Islet of Langerhans (tissue), 1 donor: Measurements from ENCODE around the gene SCGB3A2.
A peak's percentile ranks its signal among the peaks of the same experiment; 100 is the strongest.

Experiments
- FAIRE-seq: peaks from one replicate; lab custom pipeline; 2011; peaks lifted over from hg19 to GRCh38; lab: Jason Lieb, UNC

The SCGB3A2 gene

GRCh38 chr5:147878066-147878759, at the start of gene SCGB3A2:
TSS of gene SCGB3A2 (plus strand) at chr5:147878711. CDS start at chr5:147878804, 93 bp downstream.
- no peak for FAIRE-seq

GRCh38 chr5:147830035-147830434, 48.5 kb upstream of the SCGB3A2 start:
- no peak for FAIRE-seq

GRCh38 chr5:147831465-147831864, 47.0 kb upstream of the SCGB3A2 start, which contains the start of gene SPINK1:
TSS of gene SPINK1 (minus strand) at chr5:147831671. CDS start at chr5:147831577, 94 bp downstream.
- no peak for FAIRE-seq

GRCh38 chr5:147832541-147832940, 46.0 kb upstream of the SCGB3A2 start:
- FAIRE-seq = no peak

- FAIRE-seq = peak; percentile 98
These were observed 43.1 kb upstream of the SCGB3A2 start for GRCh38 chr5:147835386-147835798.

- FAIRE-seq = no peak
These were observed 42.1 kb upstream of the SCGB3A2 start for GRCh38 chr5:147836439-147836838.

GRCh38 chr5:147842869-147843268, 35.6 kb upstream of the SCGB3A2 start:
- FAIRE-seq = no peak

GRCh38 chr5:147844846-147845245, 33.7 kb upstream of the SCGB3A2 start:
- FAIRE-seq = no peak

GRCh38 chr5:147845618-147846017, 32.9 kb upstream of the SCGB3A2 start:
- no peak for FAIRE-seq

GRCh38 chr5:147849226-147849625, 29.3 kb upstream of the SCGB3A2 start:
- FAIRE-seq = no peak

GRCh38 chr5:147851578-147851977, 26.9 kb upstream of the SCGB3A2 start:
- FAIRE-seq = no peak

- no peak for FAIRE-seq
These were observed 26.1 kb upstream of the SCGB3A2 start for GRCh38 chr5:147852365-147852764.

GRCh38 chr5:147853372-147853987, 25.0 kb upstream of the SCGB3A2 start:
- FAIRE-seq = no peak

GRCh38 chr5:147854331-147854730, 24.2 kb upstream of the SCGB3A2 start:
- no peak for FAIRE-seq

- no peak for FAIRE-seq
These were observed 23.4 kb upstream of the SCGB3A2 start for GRCh38 chr5:147854894-147855773.

- FAIRE-seq = no peak
These were observed 22.8 kb upstream of the SCGB3A2 start for GRCh38 chr5:147855774-147856069.

- FAIRE-seq = no peak
These were observed 21.7 kb upstream of the SCGB3A2 start for GRCh38 chr5:147856801-147857200.

GRCh38 chr5:147857302-147858129, 21.0 kb upstream of the SCGB3A2 start:
- FAIRE-seq = peak; percentile 98

- no peak for FAIRE-seq
These were observed 19.9 kb upstream of the SCGB3A2 start for GRCh38 chr5:147858565-147858964.

GRCh38 chr5:147859962-147860640, 18.4 kb upstream of the SCGB3A2 start:
- FAIRE-seq = no peak

GRCh38 chr5:147860641-147861025, 17.9 kb upstream of the SCGB3A2 start:
- no peak for FAIRE-seq
